ENCODE data around the gene PGS1. TPM values are rescaled to one million over a fixed set of nuclear protein-coding genes. Genes with fewer than 3 reads are reported as not detected.

PGS1 gene
- total and polyA plus RNA-seq, 8 donors: 11.2 to 22.7 (median 14.8) TPM

DNA sequence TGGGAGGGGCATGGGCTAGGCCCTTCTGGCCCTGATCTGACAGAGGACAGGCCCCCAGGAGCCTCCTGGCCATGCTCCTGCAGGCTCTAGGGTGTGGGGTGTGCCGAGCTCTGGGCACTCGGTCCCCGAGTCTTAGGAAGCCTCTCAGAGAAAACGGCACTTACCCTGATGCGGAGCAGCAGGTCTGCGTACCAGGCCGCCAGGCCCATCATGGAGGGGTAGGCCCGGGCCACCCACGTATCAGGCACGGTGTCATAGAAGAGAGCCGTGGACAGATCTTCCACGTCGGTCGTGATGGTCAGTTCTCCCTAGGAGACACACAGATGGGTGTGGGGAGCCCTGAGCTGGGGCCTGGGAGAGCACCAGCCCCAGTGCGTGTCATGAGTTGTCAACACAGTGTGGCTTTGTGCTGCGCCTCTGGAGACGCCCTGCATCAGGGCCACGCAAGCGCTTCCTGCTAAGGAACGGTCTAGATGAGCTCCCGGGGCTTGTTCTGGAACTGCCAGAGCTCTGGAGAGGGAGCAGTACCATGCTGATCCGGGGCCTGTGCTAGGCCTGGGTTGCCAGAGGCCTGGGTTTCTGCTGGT lies 47.9 kb downstream of the PGS1 start:
- TF ChIP-seq, protein P1, sequence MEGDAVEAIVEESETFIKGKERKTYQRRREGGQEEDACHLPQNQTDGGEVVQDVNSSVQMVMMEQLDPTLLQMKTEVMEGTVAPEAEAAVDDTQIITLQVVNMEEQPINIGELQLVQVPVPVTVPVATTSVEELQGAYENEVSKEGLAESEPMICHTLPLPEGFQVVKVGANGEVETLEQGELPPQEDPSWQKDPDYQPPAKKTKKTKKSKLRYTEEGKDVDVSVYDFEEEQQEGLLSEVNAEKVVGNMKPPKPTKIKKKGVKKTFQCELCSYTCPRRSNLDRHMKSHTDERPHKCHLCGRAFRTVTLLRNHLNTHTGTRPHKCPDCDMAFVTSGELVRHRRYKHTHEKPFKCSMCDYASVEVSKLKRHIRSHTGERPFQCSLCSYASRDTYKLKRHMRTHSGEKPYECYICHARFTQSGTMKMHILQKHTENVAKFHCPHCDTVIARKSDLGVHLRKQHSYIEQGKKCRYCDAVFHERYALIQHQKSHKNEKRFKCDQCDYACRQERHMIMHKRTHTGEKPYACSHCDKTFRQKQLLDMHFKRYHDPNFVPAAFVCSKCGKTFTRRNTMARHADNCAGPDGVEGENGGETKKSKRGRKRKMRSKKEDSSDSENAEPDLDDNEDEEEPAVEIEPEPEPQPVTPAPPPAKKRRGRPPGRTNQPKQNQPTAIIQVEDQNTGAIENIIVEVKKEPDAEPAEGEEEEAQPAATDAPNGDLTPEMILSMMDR (IDR thresholded peaks at IDR 0.05): no peak
- DNase-seq (no peak), ATAC-seq (no peak), FAIRE-seq (no peak)
- H3K36me3 ChIP-seq: peaks cover 2 to 11% (median 4%) of the 10 kb centered on the region in 3 donors
- H3K4me3 ChIP-seq: no peak overlapping the region
- H3K27ac ChIP-seq: no peak overlapping the region
- H3K27me3 ChIP-seq: no peaks in the 10 kb centered on the region
- no peaks in the 10 kb centered on the region for H3K4me1 ChIP-seq
- 94 to 96% methylated on average over 22 of the region's 22 CpGs for WGBS, 2 donors
- intact Hi-C loops (cut with DNase I): loop anchor here in 2 of 3 donors (10.0 kb wide), 2 partner anchors 132 to 312 kb away; no protein-coding TSS in a partner anchor
- no peaks in the 10 kb centered on the region for H3K9me3 ChIP-seq

- intact Hi-C loops (cut with DNase I): loop anchor here in 2 of 3 donors (10.0 kb wide), 2 partner anchors 132 to 312 kb away; no protein-coding TSS in a partner anchor
- TF ChIP-seq, protein P1 (IDR thresholded peaks at IDR 0.05): no peak
- Histone ChIP-seq H3K27ac (no peak overlapping the region), H3K36me3 (peaks cover 2 to 11% (median 4%) of the 10 kb centered on the region in 3 donors), H3K4me3 (no peak overlapping the region), H3K9me3 (no peaks in the 10 kb centered on the region), H3K4me1 (no peaks in the 10 kb centered on the region), H3K27me3 (no peaks in the 10 kb centered on the region)
- FAIRE-seq: no peak
- no peak for DNase-seq
- ATAC-seq: no peak
- WGBS, 2 donors: 93 to 96% methylated on average over 11 of the region's 11 CpGs
Measured at GRCh38 chr17:78427140-78427539, 48.7 kb downstream of the PGS1 start.

DNA sequence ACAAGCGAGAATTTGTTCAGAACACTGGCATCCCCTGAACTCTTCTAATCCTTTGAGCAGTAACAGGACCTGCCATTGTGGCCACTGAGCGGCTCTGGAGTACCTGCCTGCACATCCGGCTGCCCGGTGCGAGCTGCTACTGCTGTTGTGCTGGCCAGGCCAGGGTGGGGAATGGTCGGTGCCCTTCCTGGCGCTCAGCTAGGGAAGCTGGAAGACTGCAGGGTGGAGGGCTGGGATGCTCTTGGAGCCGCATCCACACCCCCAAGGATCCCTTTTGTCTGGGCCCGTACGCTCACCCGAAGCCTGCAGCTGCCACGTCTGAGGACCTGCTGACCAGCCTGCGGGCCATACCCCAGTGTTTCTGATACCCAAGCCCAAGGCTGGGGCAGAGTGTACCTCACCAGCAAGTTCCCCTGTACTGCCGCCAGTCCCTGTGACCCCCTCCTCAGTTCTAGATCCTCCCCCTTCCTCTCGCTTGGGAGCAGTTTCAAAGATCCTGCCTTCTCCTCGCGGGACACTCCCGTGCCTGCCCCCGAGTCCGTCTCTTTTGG lies 49.7 kb downstream of the PGS1 start:
- Histone ChIP-seq H3K36me3 (peaks cover 2 to 11% (median 4%) of the 10 kb centered on the region in 3 donors), H3K9me3 (no peaks in the 10 kb centered on the region), H3K4me3 (no peak overlapping the region), H3K27me3 (no peaks in the 10 kb centered on the region), H3K4me1 (no peaks in the 10 kb centered on the region), H3K27ac (no peak overlapping the region)
- FAIRE-seq (no peak), ATAC-seq (no peak), DNase-seq (no peak)
- TF ChIP-seq, protein P1 (IDR thresholded peaks at IDR 0.05): no peak
- WGBS, 2 donors: 91 to 92% methylated on average over 20 of the region's 20 CpGs
- intact Hi-C loops (cut with DNase I): loop anchor here in 2 of 3 donors (10.0 kb wide), 2 partner anchors 133 to 313 kb away; no protein-coding TSS in a partner anchor

DNA sequence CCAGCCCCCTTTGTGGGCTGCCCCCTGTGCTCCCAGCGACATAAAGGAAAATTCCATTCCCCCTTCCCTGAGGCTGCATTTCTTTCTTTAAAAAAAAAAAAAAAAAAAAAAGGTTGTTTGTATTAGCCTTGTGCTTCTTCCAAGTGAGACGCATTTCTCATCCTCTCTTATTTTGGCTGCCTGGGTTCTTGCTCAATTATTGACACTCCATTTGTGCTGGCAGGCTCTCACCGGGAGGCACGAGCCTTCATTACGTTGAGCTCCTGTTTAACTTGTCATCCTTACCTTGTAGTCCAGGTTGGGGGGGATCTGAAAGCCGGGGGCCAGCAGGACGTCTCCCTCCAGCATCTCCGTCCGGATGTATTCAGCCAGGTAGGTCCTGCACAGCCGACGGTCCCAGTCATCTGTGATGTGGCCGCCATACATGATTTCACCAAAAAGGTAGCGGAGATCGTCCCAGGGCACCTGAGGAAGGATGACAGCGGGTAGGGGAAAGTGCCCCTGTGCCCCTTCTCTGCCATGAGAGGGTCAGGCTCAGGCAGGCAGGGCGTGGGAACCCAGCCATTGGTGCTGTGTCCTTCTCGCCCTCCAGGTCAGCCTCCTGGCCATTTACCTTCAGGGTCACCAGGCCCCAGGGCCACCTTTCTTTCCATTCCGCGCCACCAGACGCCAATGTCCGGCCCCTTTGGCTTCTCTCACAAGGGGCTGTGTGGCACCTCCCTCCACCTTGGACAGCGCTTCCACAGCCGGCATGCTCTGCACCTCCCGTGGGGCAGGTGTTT lies 50.6 kb downstream of the PGS1 start:
- TF ChIP-seq, protein P1 (IDR thresholded peaks at IDR 0.05): no peak
- H3K36me3 ChIP-seq: peaks cover 0 to 6% (median 2%) of the 10 kb centered on the region in 3 donors
- H3K27ac ChIP-seq: no peak overlapping the region
- DNase-seq (no peak), FAIRE-seq (no peak), ATAC-seq (no peak)
- H3K27me3 ChIP-seq: no peaks in the 10 kb centered on the region
- intact Hi-C loops (cut with DNase I): loop anchor here in 2 of 3 donors (10.0 kb wide), 2 partner anchors 134 to 314 kb away; no protein-coding TSS in a partner anchor
- H3K4me1 ChIP-seq: no peaks in the 10 kb centered on the region
- WGBS, 2 donors: 89 to 90% methylated on average over 24 of the region's 24 CpGs
- no peak overlapping the region for H3K4me3 ChIP-seq
- no peaks in the 10 kb centered on the region for H3K9me3 ChIP-seq

Data from pancreas (tissue), 10 donors.